GM12878 (cell line): ENCODE results near the gene TNRC6C. TPM values are rescaled to one million over a fixed set of nuclear protein-coding genes. Genes with fewer than 3 reads are reported as not detected.

ENCODE experiments used
- ATAC-seq: fragments of 200-7000 bp; cut with Tn5 transposase; 3 replicates; pipeline ENCODE4 v1.9.1; 2020; ENCODE audit warnings: mild to moderate bottlenecking, moderate library complexity
- BruUV-seq: library from RNA; stranded (reverse); fragments of 400-500 nt; replicated peaks from 2 replicates; lab custom pipeline; 2021; lab: Mats Ljungman, UMichigan
- CTCF ChIA-PET: fragments of 300-600 bp; sonication (Branson Sonifier 250); formaldehyde crosslinking; extraction: SDS; loops from one replicate; lab custom pipeline; 2021; ENCODE audit warnings: inconsistent platforms; lab: Yijun Ruan, JAX
- POLR2A ChIA-PET: fragments of 350-600 bp; formaldehyde crosslinking; extraction: SDS; loops from one replicate; lab custom pipeline; 2021; ENCODE audit warnings: inconsistent platforms; lab: Charles Lee
- RAD21 ChIA-PET: fragments of 300-600 bp; sonication (Branson Sonifier 250); formaldehyde crosslinking; loops from one replicate; lab custom pipeline; 2023; ENCODE audit warnings: antibody characterized with exemption; ENCODE audit not compliant: unreplicated experiment; lab: Charles Lee
- SMC1A ChIA-PET: fragments of 300-600 bp; sonication (Branson Sonifier 250); formaldehyde crosslinking; loops from one replicate; lab custom pipeline; 2023; ENCODE audit not compliant: unreplicated experiment, uncharacterized antibody; lab: Charles Lee
- DNase-seq: peaks from one replicate; pipeline ENCODE4 v3.0.0-alpha.2; 2011; ENCODE audit warnings: low read depth, low spot score
- FAIRE-seq: peaks from 3 replicates; lab custom pipeline; 2011; peaks lifted over from hg19 to GRCh38; lab: Jason Lieb, UNC
- H2AFZ ChIP-seq: 2 replicates; pipeline ENCODE4 v1.6.0; 2011; ENCODE audit warnings: low read depth, low read length, control low read depth; ENCODE audit not compliant: control insufficient read depth
- H3K27ac ChIP-seq: 2 replicates; pipeline ENCODE4 v1.5.1; 2011; ENCODE audit warnings: control low read depth; ENCODE audit not compliant: control insufficient read depth, insufficient read depth
- H3K27me3 ChIP-seq, 2 experiments: replicated peaks in 1 of 2; 2 replicates each; pipeline versions ENCODE4 v1.6.0 to v1.6.1; 2011; ENCODE audit warnings: low read length in 1 of 2; ENCODE audit not compliant: control insufficient read depth in 2 of 2, insufficient read depth in 2 of 2
- H3K36me3 ChIP-seq, 2 experiments: 2 replicates each; pipeline ENCODE4 v1.5.1; 2011; ENCODE audit warnings: low read length in 1 of 2; ENCODE audit not compliant: control insufficient read depth in 2 of 2, insufficient read depth in 2 of 2
- H3K4me1 ChIP-seq: 2 replicates; pipeline ENCODE4 v1.6.1; 2011; ENCODE audit warnings: mild to moderate bottlenecking, low read length, moderate library complexity, mixed read lengths; ENCODE audit not compliant: control insufficient read depth, insufficient read depth
- H3K4me2 ChIP-seq: 2 replicates; pipeline ENCODE4 v1.6.0; 2011; ENCODE audit warnings: control low read depth; ENCODE audit not compliant: control insufficient read depth, insufficient read depth
- H3K4me3 ChIP-seq: fragments of 200-600 bp; sonication (generic); 2 replicates; pipeline ENCODE4 v1.5.1; 2016
- H3K79me2 ChIP-seq: 2 replicates; pipeline ENCODE4 v1.6.0; 2011; ENCODE audit warnings: low read length; ENCODE audit not compliant: control insufficient read depth, insufficient read depth
- H3K9ac ChIP-seq: 2 replicates; pipeline ENCODE4 v1.8.0; 2011; ENCODE audit warnings: low read length, control low read depth, mixed read lengths; ENCODE audit not compliant: control insufficient read depth, insufficient read depth
- H3K9me3 ChIP-seq: replicated peaks from 3 replicates; pipeline ENCODE4 v1.5.1; 2011; ENCODE audit warnings: mild to moderate bottlenecking, low read length; ENCODE audit not compliant: control insufficient read depth, insufficient read depth
- H4K20me1 ChIP-seq: 2 replicates; pipeline ENCODE4 v1.6.0; 2011; ENCODE audit not compliant: control insufficient read depth, insufficient read depth
- EZH2 ChIP-seq: IDR thresholded peaks from 2 replicates; pipeline ENCODE4 v1.6.1; 2012; ENCODE audit warnings: low read depth, mild to moderate bottlenecking, control low read depth, inconsistent platforms, low read length, borderline replicate concordance; ENCODE audit not compliant: control insufficient read depth
- FOXM1 ChIP-seq: IDR thresholded peaks from 2 replicates; pipeline ENCODE4 v1.6.1; 2012; ENCODE audit warnings: low read depth, mild to moderate bottlenecking, inconsistent platforms, low read length, moderate library complexity
- HSF1 ChIP-seq: fragments of 150-350 bp; IDR thresholded peaks from 2 replicates; pipeline ENCODE4 v1.6.1; 2014; ENCODE audit warnings: mild to moderate bottlenecking, low read depth, low read length
- KAT2A ChIP-seq: conservative IDR thresholded peaks from 2 replicates; pipeline ENCODE4 v1.6.1; 2011; ENCODE audit warnings: low read depth, low read length; ENCODE audit not compliant: control insufficient read depth
- MTA3 ChIP-seq: IDR thresholded peaks from 2 replicates; pipeline ENCODE4 v1.6.1; 2012; ENCODE audit warnings: low read length, inconsistent platforms, borderline replicate concordance
- NBN ChIP-seq: fragments of 450-650 bp; IDR thresholded peaks from 2 replicates; pipeline ENCODE4 v1.6.1; 2016
- NR2C2 ChIP-seq: IDR thresholded peaks from 2 replicates; pipeline ENCODE4 v1.6.1; 2011; ENCODE audit warnings: borderline replicate concordance, low read depth; ENCODE audit not compliant: control insufficient read depth, insufficient read length
- RBBP5 ChIP-seq: fragments of 200-600 bp; sonication (generic); conservative IDR thresholded peaks from 2 replicates; pipeline ENCODE4 v1.6.1; 2016
- SMAD1 ChIP-seq: fragments of 450-650 bp; IDR thresholded peaks from 2 replicates; pipeline ENCODE4 v1.6.1; 2018; ENCODE audit warnings: mild to moderate bottlenecking, low read depth; ENCODE audit not compliant: partially characterized antibody
- SMAD5 ChIP-seq: IDR thresholded peaks from 2 replicates; pipeline ENCODE4 v1.6.1; 2016; ENCODE audit warnings: antibody characterized with exemption, low read depth
- USF1 ChIP-seq: IDR thresholded peaks from 2 replicates; pipeline ENCODE4 v1.6.1; 2011; ENCODE audit warnings: borderline replicate concordance, low read depth, mild to moderate bottlenecking, moderate library complexity, mixed read lengths, low read length; ENCODE audit not compliant: insufficient read depth; ENCODE audit errors: extremely low read length
- ZZZ3 ChIP-seq: IDR thresholded peaks from 2 replicates; pipeline ENCODE4 v1.6.1; 2011; ENCODE audit warnings: low read depth; ENCODE audit not compliant: control insufficient read depth, insufficient read length
- WGBS: methylation state at CpG from one replicate; pipeline ENCODE4 v1.1.6; 2016; ENCODE audit warnings: low lambda C conversion rate; ENCODE audit not compliant: insufficient replicate concordance, insufficient coverage; ENCODE audit errors: missing lambda C conversion rate; 5-methylcytosine and 5-hydroxymethylcytosine counted together
- in situ Hi-C: fragments of 300-500 bp; cut with MboI; formaldehyde crosslinking; loops from 9 replicates; pipeline ENCODE4 v1.14.3; 2018; ENCODE audit warnings: mixed read lengths
- intact Hi-C: fragments of 100-400 bp; cut with micrococcal nuclease; formaldehyde crosslinking; loops from one replicate; pipeline ENCODE4 v1.14.2; 2022; ENCODE audit not compliant: unreplicated experiment
- polyA plus RNA-seq, 11 experiments: library from polyadenylated mRNA; depleted of rRNA in 4 of 11; unstranded in 6 of 11; stranded (reverse) in 5 of 11; fragments of >200 nt; fragmentation: Nextera tagmentation in 4 of 11; fragmentation: Illumina TruSeq in 1 of 11; extraction: Ambion mirVana in 4 of 11; extraction: Trizol in 1 of 11; gene quantifications; 1 replicate in 1 of 11; 2 replicates in 10 of 11; pipeline versions ENCODE4 v1.2.1 to v1.2.3, GENCODE V29; 2011 to 2016; ENCODE audit warnings: inconsistent platforms in 2 of 11, missing spikeins in 2 of 11, low read depth in 1 of 11
- total RNA-seq, 4 experiments: library from RNA; depleted of rRNA in 3 of 4; stranded (reverse); fragments of >200 nt in 3 of 4; fragmentation: Illumina TruSeq in 1 of 4; extraction: Trizol in 1 of 4; gene quantifications; 2 replicates each; pipeline versions ENCODE4 v1.2.1 to v1.2.3, GENCODE V29; 2013 to 2021
- TF ChIP-seq, protein P1 (sequence below): IDR thresholded peaks from 2 replicates; pipeline ENCODE4 v1.6.1; 2012; ENCODE audit warnings: low read length, inconsistent platforms

Gene TNRC6C
- total and polyA plus RNA-seq, 10 of the 15 experiments (the other 5 are each of a cell fraction or from before 2014, with no cell fraction given) = 0.40 to 6.1 (median 0.96) TPM

DNA sequence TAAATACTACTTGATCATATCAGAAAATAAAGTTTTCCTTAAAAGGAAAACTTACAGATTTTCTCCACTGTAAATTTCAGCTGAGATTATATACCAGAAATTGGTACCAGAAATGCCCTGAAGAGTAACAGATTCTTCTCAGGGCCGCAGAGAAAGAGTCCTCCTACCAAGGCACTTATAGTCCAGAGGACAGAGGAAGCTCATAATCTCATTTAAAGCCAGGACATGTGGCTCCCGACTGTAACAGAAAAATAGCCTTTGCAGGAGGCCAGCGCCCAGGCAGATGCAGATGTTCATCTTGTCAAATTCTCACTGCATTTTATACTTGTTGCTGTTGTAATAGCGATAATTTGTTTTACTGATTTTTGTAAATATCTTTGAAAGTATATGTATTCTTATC lies 43.7 kb downstream of the TNRC6C start (continued):
- no peak for TF ChIP-seq NR2C2

GRCh38 chr17:78005452-78006171 lies 47.1 kb downstream of the TNRC6C start:
- WGBS = 12% methylated on average over 3 of the region's 3 CpGs
- DNase-seq (no peak), FAIRE-seq (no peak), ATAC-seq (no peak)
- ChIA-PET CTCF (interaction anchor here (1.1 to 5.1 kb wide), 3 partner anchors 8 to 13 kb away, joined by 3 to 25 read pairs (median 6); no protein-coding TSS in a partner anchor), RAD21 (interaction anchor here (2.4 kb wide), 1 partner anchor 8 kb away, joined by 8 read pairs; no protein-coding TSS in a partner anchor), SMC1A (interaction anchor here (2.2 to 6.2 kb wide), 2 partner anchors 8 to 15 kb away, joined by 5 to 35 read pairs; no protein-coding TSS in a partner anchor), POLR2A (no interaction called here)
- H3K9me3 ChIP-seq = no peaks in the 10 kb centered on the region
- H2AFZ ChIP-seq = no peak overlapping the region
- intact Hi-C loops (no loop called here), in situ Hi-C loops (no loop called here)
- no peak overlapping the region for H3K9ac ChIP-seq
- no peak overlapping the region for H3K4me2 ChIP-seq
- no peaks in the 10 kb centered on the region for H3K4me1 ChIP-seq
- no peak overlapping the region for H3K27ac ChIP-seq
- no peak overlapping the region for H3K4me3 ChIP-seq
- no peaks in the 10 kb centered on the region for H3K36me3 ChIP-seq
- no peak for TF ChIP-seq USF1
- TF ChIP-seq SMAD1 = no peak
- no peak for TF ChIP-seq SMAD5
- no peak for TF ChIP-seq EZH2
- TF ChIP-seq HSF1 = no peak
- no peak for TF ChIP-seq ZZZ3
- no peak for TF ChIP-seq FOXM1
- TF ChIP-seq, protein P1, sequence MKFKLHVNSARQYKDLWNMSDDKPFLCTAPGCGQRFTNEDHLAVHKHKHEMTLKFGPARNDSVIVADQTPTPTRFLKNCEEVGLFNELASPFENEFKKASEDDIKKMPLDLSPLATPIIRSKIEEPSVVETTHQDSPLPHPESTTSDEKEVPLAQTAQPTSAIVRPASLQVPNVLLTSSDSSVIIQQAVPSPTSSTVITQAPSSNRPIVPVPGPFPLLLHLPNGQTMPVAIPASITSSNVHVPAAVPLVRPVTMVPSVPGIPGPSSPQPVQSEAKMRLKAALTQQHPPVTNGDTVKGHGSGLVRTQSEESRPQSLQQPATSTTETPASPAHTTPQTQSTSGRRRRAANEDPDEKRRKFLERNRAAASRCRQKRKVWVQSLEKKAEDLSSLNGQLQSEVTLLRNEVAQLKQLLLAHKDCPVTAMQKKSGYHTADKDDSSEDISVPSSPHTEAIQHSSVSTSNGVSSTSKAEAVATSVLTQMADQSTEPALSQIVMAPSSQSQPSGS = no peak
- TF ChIP-seq MTA3 = no peak
- no peak for TF ChIP-seq RBBP5
- TF ChIP-seq NBN = no peak
- no peak for TF ChIP-seq KAT2A
- H3K27me3 ChIP-seq = no peaks in the 10 kb centered on the region
- no peaks in the 10 kb centered on the region for H3K79me2 ChIP-seq
- no peaks in the 10 kb centered on the region for H4K20me1 ChIP-seq
- BruUV-seq = no TSS peak
